IPS-18c (cell line): ENCODE results near the gene GNA15.

Source experiments
- H3K4me3 ChIP-seq: 2 replicates; pipeline ENCODE4 v1.7.0; 2013; ENCODE audit warnings: low read depth, mild to moderate bottlenecking, low read length, moderate library complexity; ENCODE audit not compliant: insufficient read depth
- H3K9me3 ChIP-seq: one replicate; pipeline ENCODE4 v1.6.1; 2013; ENCODE audit warnings: mild to moderate bottlenecking, low read length, moderate library complexity; ENCODE audit not compliant: control insufficient read depth, insufficient read depth

Gene GNA15

GRCh38 chr19:3102239-3103140 is 33.3 kb upstream of the GNA15 start:
- no peak overlapping the region for H3K4me3 ChIP-seq
- no peaks in the 10 kb centered on the region for H3K9me3 ChIP-seq

GRCh38 chr19:3104708-3104983 is 31.2 kb upstream of the GNA15 start:
- no peaks in the 10 kb centered on the region for H3K9me3 ChIP-seq
- H3K4me3 ChIP-seq = no peak overlapping the region

GRCh38 chr19:3105641-3106508 is 30.0 kb upstream of the GNA15 start:
- H3K9me3 ChIP-seq = no peaks in the 10 kb centered on the region
- no peak overlapping the region for H3K4me3 ChIP-seq

- Histone ChIP-seq H3K9me3 (no peaks in the 10 kb centered on the region), H3K4me3 (no peak overlapping the region)
Measured at GRCh38 chr19:3106509-3107141, 29.2 kb upstream of the GNA15 start.

- Histone ChIP-seq H3K4me3 (no peak overlapping the region), H3K9me3 (no peaks in the 10 kb centered on the region)
Measured at GRCh38 chr19:3107658-3108057, 28.2 kb upstream of the GNA15 start.

GRCh38 chr19:3108775-3109174 is 27.1 kb upstream of the GNA15 start:
- Histone ChIP-seq H3K4me3 (no peak overlapping the region), H3K9me3 (no peaks in the 10 kb centered on the region)

- Histone ChIP-seq H3K9me3 (no peaks in the 10 kb centered on the region), H3K4me3 (no peak overlapping the region)
Measured at GRCh38 chr19:3109491-3109890, 26.3 kb upstream of the GNA15 start.

GRCh38 chr19:3110126-3110825 is 25.6 kb upstream of the GNA15 start:
- no peaks in the 10 kb centered on the region for H3K9me3 ChIP-seq
- no peak overlapping the region for H3K4me3 ChIP-seq

GRCh38 chr19:3111586-3112247 is 24.1 kb upstream of the GNA15 start:
- Histone ChIP-seq H3K9me3 (no peaks in the 10 kb centered on the region), H3K4me3 (no peak overlapping the region)

- no peak overlapping the region; the same call in 1 of the 2 replicates for H3K4me3 ChIP-seq
- H3K9me3 ChIP-seq = no peaks in the 10 kb centered on the region
Measured at GRCh38 chr19:3112375-3113099, 23.3 kb upstream of the GNA15 start.

- Histone ChIP-seq H3K4me3 (no peak overlapping the region; the same call in 1 of the 2 replicates), H3K9me3 (no peaks in the 10 kb centered on the region)
Measured at GRCh38 chr19:3113100-3114017, 22.5 kb upstream of the GNA15 start.

GRCh38 chr19:3114018-3114726 is 21.7 kb upstream of the GNA15 start:
- Histone ChIP-seq H3K4me3 (no peak overlapping the region), H3K9me3 (no peaks in the 10 kb centered on the region)

- Histone ChIP-seq H3K9me3 (no peaks in the 10 kb centered on the region), H3K4me3 (no peak overlapping the region)
Measured at GRCh38 chr19:3114811-3115210, 21.0 kb upstream of the GNA15 start.

GRCh38 chr19:3115411-3115810 is 20.4 kb upstream of the GNA15 start:
- Histone ChIP-seq H3K4me3 (no peak overlapping the region), H3K9me3 (no peaks in the 10 kb centered on the region)
